Heart left ventricle (tissue), 13 donors: Measurements from ENCODE around the gene RREB1.

Source experiments
- CTCF ChIP-seq, 12 donors: fragments of 200-600 bp; sonication (generic) in 4 of 12; IDR thresholded peaks; one replicate each; pipeline versions ENCODE4 v1.5.0 to v1.8.0; 2018 to 2022; ENCODE audit warnings: antibody characterized with exemption in 12 of 12, mild to moderate bottlenecking in 5 of 12
- POLR2A ChIP-seq, 2 donors: fragments of 450-650 bp; IDR thresholded peaks; one replicate each; pipeline ENCODE4 v1.6.1; 2017; ENCODE audit warnings: antibody characterized with exemption in 2 of 2, mild to moderate bottlenecking in 2 of 2, moderate library complexity in 2 of 2
- donor health status: ischemic (EF 13 %, LVEDD 7.1; RV severe dilation, severe dysfunction).
- donor health status: DM: no; HTN: yes; CAD: no.
- donor health status: DM: no; HTN: no; CAD: no.
- donor health status: ischemic (EF 25% LVEDD 6.9; RV normal size, moderate dysfunction).
- donor health status: ischemic (EF 25% LVEDD 5.7; RV mildly dilated, moderate dysfunction).
- donor health status: ischemic (EF 35%, LVEDD 5.7; RV mildly dilated, moderate dysfunction).
- donor health status: nonischemic (EF 11% LVEDD 7.7; RV severe dilation, severe dysfunction).
- donor health status: DM: yes; HTN: yes; CAD: no.
- donor health status: PGD.
- donor health status: ischemic (EF 29% LVEDD 5.4; RV normal size, mild dysfunction).
- donor health status: nonischemic (EF 23%, LVEDD 6.1; RV moderate dilation, normal function).

- TF ChIP-seq CTCF (IDR thresholded peaks at IDR 0.05) (no peak), POLR2A (IDR thresholded peaks at IDR 0.05) (no peak)
Observed at GRCh38 chr6:7202950-7203349, 95.2 kb downstream of the RREB1 start.
